ENCODE data around the gene ZFR2.

The ZFR2 gene

GRCh38 chr19:3785938-3786824, 82.7 kb downstream of the ZFR2 start, which contains the start of gene MATK:
TSS of gene MATK (minus strand) at chr19:3786381. CDS start at chr19:3785135, 1,246 bp downstream.
- DNase-seq: no peak

GRCh38 chr19:3785451-3785937, 83.3 kb downstream of the ZFR2 start:
- DNase-seq: no peak

- no peak for DNase-seq
Observed at GRCh38 chr19:3784607-3785450, 84.0 kb downstream of the ZFR2 start.

GRCh38 chr19:3783660-3784584, 84.9 kb downstream of the ZFR2 start:
- no peak for DNase-seq

DNA sequence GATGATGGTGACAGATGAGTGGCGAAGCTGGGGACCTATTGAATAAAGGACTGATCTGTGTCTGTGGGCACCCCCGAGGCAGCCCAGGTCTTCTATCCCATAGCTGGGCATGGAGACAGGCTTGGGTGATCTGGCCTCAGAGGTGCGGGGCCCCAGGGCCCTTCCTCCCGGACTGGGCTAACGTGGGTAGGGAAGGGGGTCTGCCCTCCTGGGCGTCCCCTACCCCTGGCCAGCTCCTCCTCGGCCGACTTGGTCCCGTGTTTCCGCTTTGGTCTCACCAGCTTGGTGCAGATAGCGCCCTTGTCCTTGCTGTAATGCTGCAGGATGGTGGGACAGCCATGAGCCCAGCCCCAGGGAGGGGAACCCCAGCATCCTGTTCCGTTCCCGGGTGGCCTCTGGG, 85.9 kb downstream of the ZFR2 start:
- DNase-seq: no peak

GRCh38 chr19:3782330-3782729, 86.5 kb downstream of the ZFR2 start:
- no peak for DNase-seq

- no peak for DNase-seq
Observed at GRCh38 chr19:3781603-3782002, 87.2 kb downstream of the ZFR2 start.

DNA sequence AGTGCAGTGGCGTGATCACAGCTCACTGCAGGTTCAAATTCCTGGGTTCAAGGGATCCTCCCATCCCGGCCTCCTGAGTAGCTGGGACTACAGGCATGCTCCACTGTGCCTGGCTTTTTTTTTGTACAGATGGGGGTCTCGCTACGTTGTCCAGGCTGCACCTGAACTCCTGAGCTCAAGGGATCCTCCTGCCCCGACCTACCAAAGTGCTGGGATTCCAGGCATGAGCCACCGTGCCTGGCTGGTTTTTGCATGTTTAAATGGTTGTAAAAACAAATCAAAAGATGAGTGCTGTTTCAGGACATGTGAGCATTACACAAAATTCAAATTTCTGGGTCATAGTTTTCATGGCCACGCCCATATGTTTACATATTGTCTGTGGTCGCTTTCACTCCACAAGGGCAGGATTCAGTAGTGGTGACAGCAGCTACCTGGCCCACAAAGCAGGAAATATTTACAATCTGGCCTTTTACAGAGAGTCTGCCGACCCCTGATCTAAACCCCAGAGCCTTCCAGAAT, 88.0 kb downstream of the ZFR2 start:
- DNase-seq: no peak

DNA sequence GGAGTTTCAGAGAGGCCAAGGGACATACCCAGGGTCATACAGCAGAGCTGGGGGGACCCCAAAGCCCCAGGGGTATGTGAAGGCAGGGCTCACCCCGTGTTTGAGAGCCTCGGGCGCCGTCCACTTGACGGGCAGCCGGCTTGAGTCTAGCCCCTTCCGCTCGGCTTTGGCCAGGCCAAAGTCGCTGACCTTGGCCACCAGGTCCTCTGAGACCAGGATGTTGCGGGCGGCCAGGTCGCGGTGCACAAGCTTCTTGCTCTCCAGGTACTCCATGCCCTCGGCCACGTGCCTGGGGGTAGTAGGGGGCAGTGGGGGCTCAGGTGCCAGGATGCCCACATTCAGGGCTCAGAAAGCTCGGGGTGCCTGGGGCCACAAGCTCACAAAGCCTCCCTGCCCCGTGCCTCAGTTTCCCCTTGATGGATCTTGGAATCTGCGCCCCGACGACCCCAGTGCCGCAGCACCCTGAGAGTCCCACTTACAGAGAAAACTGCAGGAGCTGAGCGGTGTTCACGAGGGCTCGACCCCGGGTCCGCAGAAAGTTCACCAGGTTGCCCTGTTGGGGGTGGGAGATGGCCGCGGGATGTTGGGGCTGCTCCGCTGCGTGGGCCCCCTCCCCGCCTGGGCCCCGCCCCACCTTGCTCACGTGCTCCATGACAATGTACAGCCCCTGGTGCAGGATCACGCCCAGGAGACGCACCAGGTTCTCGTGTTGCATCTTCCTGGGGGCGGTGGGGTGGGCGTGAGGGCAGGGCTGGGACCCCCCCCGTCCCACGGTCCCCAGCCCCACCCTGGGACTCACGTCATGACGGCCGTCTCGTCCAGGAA, 89.7 kb downstream of the ZFR2 start:
- DNase-seq: no peak

- no peak for DNase-seq
Observed at GRCh38 chr19:3778104-3778867, 90.6 kb downstream of the ZFR2 start.

GRCh38 chr19:3776479-3777040, 92.3 kb downstream of the ZFR2 start:
- no peak for DNase-seq

GRCh38 chr19:3775831-3776230, 93.0 kb downstream of the ZFR2 start:
- DNase-seq: no peak

DNA sequence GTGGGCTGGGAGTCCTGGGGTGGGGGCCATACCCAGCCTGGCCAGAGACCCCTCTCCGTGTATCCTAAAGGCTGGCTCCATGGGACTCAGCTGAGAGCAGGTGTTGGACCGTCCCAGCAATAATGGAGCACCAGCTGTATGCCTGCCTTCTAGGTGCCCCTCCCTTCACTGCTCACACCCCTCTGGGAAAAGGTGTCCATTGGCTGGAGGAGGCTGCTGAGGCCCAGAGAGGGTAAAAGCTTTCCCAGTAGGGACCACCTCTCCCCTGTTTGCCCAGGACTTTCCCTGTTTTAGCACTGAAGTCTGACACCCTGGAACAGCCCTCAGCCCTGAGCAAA, 93.5 kb downstream of the ZFR2 start:
- DNase-seq: no peak

GRCh38 chr19:3774621-3775373, 94.0 kb downstream of the ZFR2 start:
- DNase-seq: no peak

- no peak for DNase-seq
Observed at GRCh38 chr19:3773814-3774515, 94.9 kb downstream of the ZFR2 start.

DNA sequence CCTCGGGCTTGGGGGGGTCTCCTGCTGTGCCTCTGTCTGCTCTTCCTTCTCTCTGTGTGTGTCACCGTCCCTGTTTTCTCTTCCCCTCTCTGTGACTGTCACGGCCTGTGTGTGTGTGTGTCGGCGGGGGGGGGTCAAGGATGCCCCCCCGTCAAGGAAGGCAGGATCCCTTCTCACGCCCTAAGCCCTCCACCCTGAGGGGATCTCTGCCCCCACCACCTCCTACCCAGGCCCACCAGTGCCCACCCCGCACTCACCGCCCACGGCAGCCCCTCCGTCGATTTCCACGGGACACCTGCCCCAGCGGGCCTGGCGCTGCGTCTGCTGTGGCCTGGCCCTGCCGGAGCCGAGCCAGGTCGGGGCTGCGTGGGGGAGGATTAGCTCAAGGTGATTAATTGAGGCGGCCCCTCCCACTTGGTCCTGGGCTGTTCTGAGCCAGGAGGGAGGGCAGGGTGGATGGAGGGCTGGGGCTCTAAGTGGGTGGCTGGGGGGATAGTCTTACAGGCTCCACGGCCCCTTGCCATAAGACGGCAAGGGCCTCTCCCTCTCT, 96.9 kb downstream of the ZFR2 start, which contains the start of gene RAX2:
Gene RAX2, minus strand, starts transcription at position 323 of the 550 bp plus-strand sequence. CDS start 486 bp downstream, outside the sequence.
- no peak for DNase-seq

DNA sequence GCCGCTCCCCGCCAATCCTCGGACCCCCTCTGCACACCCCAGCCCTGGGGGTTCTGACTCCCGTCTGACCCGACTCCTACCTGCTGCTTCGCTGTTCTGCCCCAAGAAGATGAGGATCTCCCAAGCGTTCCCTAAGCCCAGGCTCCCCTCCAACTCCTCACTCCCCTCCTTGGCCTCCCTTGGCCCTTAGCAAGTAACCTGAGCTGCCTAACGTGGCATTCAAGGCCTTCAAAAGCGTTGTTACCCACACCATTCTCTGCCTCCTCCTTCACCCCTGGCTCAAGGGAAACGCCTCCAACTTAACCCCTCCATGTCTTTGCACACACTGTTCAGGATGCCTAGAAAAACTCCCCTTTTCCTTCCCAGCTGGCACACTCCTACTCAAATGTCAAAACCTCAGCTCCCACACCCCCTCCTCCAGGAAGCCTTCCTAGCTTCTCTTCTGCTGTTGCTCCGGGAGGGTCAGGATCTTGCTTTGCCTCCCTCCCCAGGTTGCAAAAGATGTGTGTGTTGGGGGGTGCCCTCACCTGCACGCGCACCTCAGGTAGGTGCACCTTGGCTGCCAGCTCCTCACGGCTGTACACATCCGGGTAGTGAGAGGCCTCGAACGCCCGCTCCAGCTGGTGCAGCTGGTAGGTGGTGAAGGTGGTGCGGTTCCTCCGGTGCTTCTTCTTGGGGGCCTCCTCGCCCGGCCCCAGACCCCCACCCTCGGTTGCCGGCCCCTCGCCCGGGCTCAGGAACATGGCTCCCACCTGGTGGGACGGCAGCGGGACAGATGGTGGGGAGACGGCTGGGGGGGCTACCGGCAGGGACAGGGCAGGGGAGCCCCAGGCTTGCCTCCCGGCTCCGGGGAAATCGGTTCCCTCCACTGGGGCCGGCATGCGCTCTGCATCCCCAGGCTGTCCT, 97.6 kb downstream of the ZFR2 start:
- no peak for DNase-seq
